Kasumi-1 (cell line): ENCODE results near the gene PTX4.

ENCODE experiments used
- DNase-seq, 2 experiments: peaks; one replicate each; lab custom pipeline; 2025; lab: John Stamatoyannopoulos, UW

Gene PTX4

GRCh38 chr16:1488619-1489018 lies at the start of gene PTX4:
TSS of gene PTX4 (minus strand) at chr16:1488944. CDS start at chr16:1488909, 35 bp downstream.
- no peak for DNase-seq

- DNase-seq = no peak
These were observed 49.1 kb upstream of the PTX4 start for GRCh38 chr16:1537763-1538289.

- no peak for DNase-seq
These were observed 48.4 kb upstream of the PTX4 start for GRCh38 chr16:1537138-1537577.

- no peak for DNase-seq
These were observed 47.9 kb upstream of the PTX4 start for GRCh38 chr16:1536601-1537000.

- DNase-seq = no peak
These were observed 46.9 kb upstream of the PTX4 start for GRCh38 chr16:1535391-1536291.

GRCh38 chr16:1534021-1535020 lies 45.6 kb upstream of the PTX4 start:
- no peak for DNase-seq

- DNase-seq = no peak
These were observed 44.8 kb upstream of the PTX4 start, which contains the start of gene TMEM204 for GRCh38 chr16:1533443-1533951. TSS of gene TMEM204 (plus strand) at chr16:1533666. CDS start at chr16:1534276, 610 bp downstream.

- no peak for DNase-seq
These were observed 44.0 kb upstream of the PTX4 start for GRCh38 chr16:1532771-1533170.

- no peak for DNase-seq
These were observed 43.5 kb upstream of the PTX4 start for GRCh38 chr16:1532081-1532760.

- DNase-seq = no peak
These were observed 42.8 kb upstream of the PTX4 start for GRCh38 chr16:1531638-1531910.

GRCh38 chr16:1530883-1531637 lies 42.3 kb upstream of the PTX4 start:
- no peak for DNase-seq

GRCh38 chr16:1530349-1530882 lies 41.7 kb upstream of the PTX4 start:
- no peak for DNase-seq

- DNase-seq = no peak
These were observed 40.3 kb upstream of the PTX4 start for GRCh38 chr16:1528921-1529537.

GRCh38 chr16:1527836-1528811 lies 39.4 kb upstream of the PTX4 start:
- no peak for DNase-seq

GRCh38 chr16:1526608-1527555 lies 38.1 kb upstream of the PTX4 start:
- DNase-seq = peak; percentile 18 to 24

- no peak for DNase-seq
These were observed 37.3 kb upstream of the PTX4 start for GRCh38 chr16:1525871-1526607.

GRCh38 chr16:1524366-1524765 lies 35.6 kb upstream of the PTX4 start:
- DNase-seq = no peak
